Inflammatory macrophage (primary cell): ENCODE data around the gene ZNF610.

Experiments used
- DNase-seq, 2 donors: peaks; one replicate each; pipeline ENCODE4 v3.0.0-alpha.2; 2020 to 2022

The ZNF610 gene

GRCh38 chr19:52398081-52398441 lies 62.0 kb downstream of the ZNF610 start:
- peak; percentile 13 to 20 for DNase-seq

- no peak for DNase-seq
Measured at GRCh38 chr19:52410276-52410675, 74.2 kb downstream of the ZNF610 start.

- DNase-seq, result no peak
Measured at GRCh38 chr19:52415711-52416110, 79.7 kb downstream of the ZNF610 start.
